MG63 (cell line): ENCODE data around the gene LSM14B. TPM values are rescaled to one million over a fixed set of nuclear protein-coding genes. Genes with fewer than 3 reads are reported as not detected.

Experiments used
- DNase-seq: peaks from one replicate; pipeline ENCODE4 v3.0.0-alpha.2; 2020
- H3K27me3 ChIP-seq: fragments of 250-450 bp; sonication (Bioruptor Pico); 2 replicates; pipeline ENCODE4 v1.5.1; 2020; ENCODE audit warnings: mild to moderate bottlenecking, moderate library complexity
- H3K36me3 ChIP-seq: fragments of 250-450 bp; sonication (Bioruptor Pico); 2 replicates; pipeline ENCODE4 v1.5.1; 2020; ENCODE audit warnings: mild to moderate bottlenecking, moderate library complexity
- H3K4me3 ChIP-seq: fragments of 250-450 bp; sonication (Bioruptor Pico); 2 replicates; pipeline ENCODE4 v1.5.1; 2020; ENCODE audit warnings: mild to moderate bottlenecking, moderate library complexity
- H3K9me3 ChIP-seq: fragments of 250-450 bp; sonication (Bioruptor Pico); 2 replicates; pipeline ENCODE4 v1.5.1; 2020; ENCODE audit warnings: mild to moderate bottlenecking, moderate library complexity
- total RNA-seq: library from RNA; depleted of rRNA; stranded (reverse); fragments of >200 nt; shearing (Covaris generic); gene quantifications from 2 replicates; pipeline ENCODE4 v1.2.3, GENCODE V29; 2014; ENCODE audit warnings: low replicate concordance; rRNA removed

LSM14B gene
- total RNA-seq, 1 experiment from 2014 or later: 81.7 TPM

DNA sequence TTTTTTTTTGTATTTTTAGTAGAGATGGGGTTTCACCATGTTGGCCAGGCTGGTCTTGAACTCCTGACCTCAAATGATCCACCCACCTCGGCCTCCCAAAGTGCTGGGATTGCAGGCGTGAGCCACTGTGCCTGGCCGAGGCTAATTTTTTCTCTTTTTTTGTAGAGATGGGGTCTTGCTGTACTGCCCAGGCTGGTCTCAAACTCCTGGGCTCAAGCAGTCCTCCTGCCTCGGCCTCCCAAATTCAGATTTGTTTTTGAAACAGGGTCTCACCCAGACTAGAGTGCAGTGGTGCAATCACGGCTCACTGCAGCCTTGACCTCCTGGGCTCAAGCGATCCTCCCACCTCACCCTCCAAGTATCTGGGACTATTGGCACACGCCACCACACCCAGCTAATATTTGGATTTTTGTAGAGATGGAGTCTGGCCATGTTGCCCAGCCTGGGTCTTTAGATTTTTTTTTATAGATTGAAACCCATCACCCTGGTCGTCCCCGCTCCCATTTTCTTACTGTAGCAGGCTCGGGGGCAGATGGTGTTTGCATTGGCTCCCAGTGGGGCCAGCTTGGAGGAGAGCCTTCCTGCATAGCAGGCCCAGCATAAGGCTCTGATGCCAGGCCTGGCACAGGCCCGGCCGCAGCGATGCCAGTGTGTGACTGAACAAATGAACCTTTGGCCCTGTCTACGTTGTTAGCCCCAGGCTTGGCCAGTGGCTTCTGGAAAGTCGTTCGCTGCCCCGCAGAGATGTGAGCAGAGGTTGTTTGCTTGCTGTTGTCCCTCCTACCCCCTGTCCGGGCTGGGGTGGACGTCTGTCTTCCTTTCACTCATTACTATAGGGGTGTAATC lies 56.3 kb downstream of the LSM14B start:
- no peak overlapping the region for H3K4me3 ChIP-seq
- H3K9me3 ChIP-seq: no peaks in the 10 kb centered on the region
- H3K27me3 ChIP-seq: no peaks in the 10 kb centered on the region
- peaks cover 22% of the 10 kb centered on the region for H3K36me3 ChIP-seq
- no peak for DNase-seq

GRCh38 chr20:62179162-62179504 lies 56.9 kb downstream of the LSM14B start:
- Histone ChIP-seq H3K9me3 (no peaks in the 10 kb centered on the region), H3K4me3 (no peak overlapping the region), H3K36me3 (peaks cover 21% of the 10 kb centered on the region), H3K27me3 (no peaks in the 10 kb centered on the region)
- no peak for DNase-seq

DNA sequence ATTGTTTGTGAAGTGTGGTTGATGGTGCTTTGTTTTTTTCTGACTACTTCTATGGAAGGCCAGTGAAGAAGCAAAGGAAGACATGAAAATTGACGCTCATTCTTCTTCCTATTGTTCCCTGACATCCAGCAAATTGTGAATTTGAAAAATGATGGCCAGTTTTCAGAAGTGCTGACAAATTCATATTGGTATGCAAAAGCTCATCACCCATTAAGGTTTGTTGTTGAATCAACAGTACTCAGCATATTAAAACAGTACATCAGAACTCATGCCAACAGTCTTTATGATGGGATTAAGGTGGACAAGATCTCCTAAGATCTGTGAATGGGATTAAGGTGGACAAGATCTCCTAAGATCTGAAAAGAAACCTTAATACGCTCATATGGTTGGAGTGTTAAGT lies 59.5 kb downstream of the LSM14B start:
- Histone ChIP-seq H3K9me3 (no peaks in the 10 kb centered on the region), H3K4me3 (peak overlapping the region; percentile 81), H3K36me3 (peaks cover 12% of the 10 kb centered on the region; the same call in 1 of the 2 replicates), H3K27me3 (no peaks in the 10 kb centered on the region)
- no peak for DNase-seq

GRCh38 chr20:62182469-62183425 lies 60.5 kb downstream of the LSM14B start, which contains the start of gene MTG2:
Gene MTG2 (plus strand): TSS chr20:62183028. CDS start chr20:62193421, 10,393 bp downstream.
- Histone ChIP-seq H3K36me3 (peaks cover 12% of the 10 kb centered on the region; the same call in 1 of the 2 replicates), H3K4me3 (peak within 1 kb of the TSS; percentile 81), H3K9me3 (no peaks in the 10 kb centered on the region), H3K27me3 (no peaks in the 10 kb centered on the region)
- peak; percentile 96 for DNase-seq

DNA sequence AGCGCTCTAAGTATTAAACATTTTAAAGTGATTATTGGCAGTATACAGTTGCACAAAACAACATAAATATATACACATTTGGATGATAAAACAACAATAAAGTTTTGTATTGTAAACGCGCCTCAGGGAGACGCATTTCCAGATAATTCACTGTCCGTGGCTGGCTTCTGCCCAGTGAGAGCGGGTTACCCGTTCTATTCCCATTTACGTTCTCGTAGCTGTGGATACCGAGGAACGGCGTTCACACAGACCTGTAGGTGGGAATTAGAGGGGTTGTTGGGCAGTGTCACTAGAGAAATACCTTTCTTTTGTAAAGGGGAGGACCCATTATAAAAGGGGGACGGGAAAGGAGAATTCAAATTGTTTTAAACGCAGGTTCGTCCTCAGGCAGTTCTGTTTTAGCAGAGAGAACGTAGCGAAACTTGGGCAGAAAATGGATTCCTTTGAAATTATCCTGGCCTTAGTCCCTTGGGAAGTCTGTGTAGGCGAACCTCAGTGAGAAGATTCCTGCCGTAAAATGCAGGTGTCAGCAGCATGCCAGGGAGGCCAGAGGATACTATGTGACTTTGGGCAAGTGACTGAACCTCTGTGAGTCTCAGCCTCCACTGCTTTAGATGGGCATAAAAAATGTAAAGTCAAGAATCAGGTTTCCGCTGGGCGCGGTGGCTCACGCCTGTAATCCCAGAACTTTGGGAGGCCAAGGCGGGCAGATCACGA lies 61.3 kb downstream of the LSM14B start:
- H3K9me3 ChIP-seq: no peaks in the 10 kb centered on the region
- no peak for DNase-seq
- peaks cover 13% of the 10 kb centered on the region for H3K36me3 ChIP-seq
- no peaks in the 10 kb centered on the region for H3K27me3 ChIP-seq
- peak overlapping the region; percentile 81 for H3K4me3 ChIP-seq

Other genes with a start within 250 kb of the LSM14B start
- gene TAF4, start 56.6 kb upstream of the LSM14B start, total RNA-seq: 3.6 and 5.7 TPM in 2 replicates
- 1,085 and 1,523 TPM in 2 replicates for gene PSMA7, start 20.9 kb downstream of the LSM14B start, total RNA-seq
- gene SS18L1, start 21.3 kb downstream of the LSM14B start, total RNA-seq: 5.8 and 7.5 TPM in 2 replicates
- 87.3 and 102 TPM in 2 replicates for gene MTG2, start 60.6 kb downstream of the LSM14B start, total RNA-seq
- gene HRH3, start 97.8 kb downstream of the LSM14B start, total RNA-seq: not detected in 2 replicates
- gene OSBPL2, start 116.0 kb downstream of the LSM14B start, total RNA-seq: 18.4 TPM in 2 replicates
- 264 and 328 TPM in 2 replicates for gene ADRM1, start 180.5 kb downstream of the LSM14B start, total RNA-seq
- 12.8 and 22.2 TPM in 2 replicates for gene LAMA5, start 244.8 kb downstream of the LSM14B start, total RNA-seq